ENCODE results near the gene SMKR1.
"Not testable (repeated sequence)": the region's sequence is repeated elsewhere in the genome, so short reads cannot be mapped to it uniquely, and the experiment has no call there.

SMKR1 gene

DNA sequence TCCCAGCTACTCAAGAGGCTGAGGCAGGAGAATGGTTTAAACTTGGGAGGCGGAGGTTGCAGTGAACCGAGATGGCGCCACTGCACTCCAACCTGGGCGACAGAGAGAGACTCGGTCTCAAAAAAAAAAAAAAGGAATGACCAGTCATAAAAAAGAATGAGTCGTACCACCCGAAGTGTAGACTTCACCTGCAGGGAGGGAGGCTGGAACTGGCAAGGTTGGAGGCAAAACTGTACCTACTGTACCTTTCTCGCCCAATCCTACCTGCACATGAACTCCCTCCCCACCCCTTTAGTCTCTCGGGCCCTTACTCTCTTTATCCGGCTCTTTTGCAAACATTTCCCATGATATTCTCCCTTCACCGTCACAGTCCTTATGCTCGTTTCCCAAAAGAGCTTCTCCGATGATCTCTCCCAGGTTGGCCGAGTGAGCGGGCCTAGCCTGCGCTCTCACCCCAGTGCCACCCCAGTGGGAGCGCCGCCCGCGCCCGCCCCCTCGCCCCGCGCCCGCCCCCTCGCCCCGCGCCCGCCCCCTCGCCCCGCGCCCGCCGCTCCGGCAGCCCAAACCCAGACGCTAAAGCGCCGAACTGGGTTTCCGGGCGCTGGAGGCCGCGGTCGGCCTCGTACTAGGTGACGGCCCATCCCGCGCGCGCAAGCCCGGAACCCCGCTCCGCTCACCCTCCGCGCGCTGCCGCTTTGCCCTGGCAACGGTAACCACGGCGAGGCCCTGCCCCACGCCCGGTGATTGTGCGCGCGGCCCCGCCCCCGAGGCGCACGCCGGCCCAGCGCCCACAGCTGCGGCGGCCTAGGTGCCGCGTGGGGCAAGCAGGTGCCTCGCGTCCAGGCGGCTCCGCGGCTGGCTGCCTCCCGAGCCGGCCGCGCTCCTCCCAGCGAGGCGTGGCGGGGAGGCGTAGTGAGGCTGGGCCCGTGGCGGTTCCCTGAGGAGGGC lies at the start of gene SMKR1:
Gene SMKR1 (plus strand): TSS at position 772 of the 948 bp plus-strand sequence. CDS start 294 bp downstream, outside the sequence.
- peak; percentile 82 to 83 for DNase-seq (ENCODE audit: extremely low read depth in 1 of 2, low read depth in 1 of 2)

GRCh38 chr7:129452589-129453231 lies 49.6 kb upstream of the SMKR1 start:
- no peak for DNase-seq (ENCODE audit: extremely low read depth in 1 of 2, low read depth in 1 of 2)

DNA sequence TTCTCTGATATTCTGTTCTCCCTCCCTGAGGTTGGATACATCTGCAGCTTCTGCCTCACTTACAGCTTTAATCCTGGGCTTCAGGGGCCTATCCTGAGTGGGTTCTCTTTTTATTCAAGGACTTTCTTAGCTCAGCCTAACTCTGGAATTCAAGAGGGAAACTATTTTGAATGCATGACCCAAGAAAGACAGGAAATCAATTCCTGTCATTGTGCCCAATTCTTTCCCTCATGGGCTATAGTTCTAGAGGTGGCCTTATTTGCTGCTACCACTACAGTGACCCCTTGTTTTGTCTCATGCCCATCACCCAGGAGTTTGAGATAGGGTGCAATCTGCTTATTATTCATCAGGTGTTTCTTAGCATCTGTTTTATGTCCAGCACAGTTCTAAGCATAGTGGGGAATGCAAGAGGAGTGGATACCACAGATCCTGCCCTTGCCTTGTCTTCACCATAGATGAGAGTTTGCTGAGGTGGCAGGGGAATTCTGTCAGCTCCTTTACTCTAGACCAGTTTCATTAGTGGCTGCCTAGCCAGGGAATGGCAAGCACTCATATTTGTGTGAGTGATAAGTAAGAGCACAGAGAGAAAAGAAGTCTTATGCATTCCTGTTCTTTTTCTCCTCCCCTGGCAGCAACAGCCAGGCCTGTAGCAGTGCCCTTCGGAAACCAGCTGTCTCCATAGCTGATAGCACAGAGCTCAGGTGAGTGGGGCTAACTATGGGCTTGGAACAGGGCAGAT lies 48.7 kb upstream of the SMKR1 start:
- DNase-seq (ENCODE audit: extremely low read depth in 1 of 2, low read depth in 1 of 2) = no peak

DNA sequence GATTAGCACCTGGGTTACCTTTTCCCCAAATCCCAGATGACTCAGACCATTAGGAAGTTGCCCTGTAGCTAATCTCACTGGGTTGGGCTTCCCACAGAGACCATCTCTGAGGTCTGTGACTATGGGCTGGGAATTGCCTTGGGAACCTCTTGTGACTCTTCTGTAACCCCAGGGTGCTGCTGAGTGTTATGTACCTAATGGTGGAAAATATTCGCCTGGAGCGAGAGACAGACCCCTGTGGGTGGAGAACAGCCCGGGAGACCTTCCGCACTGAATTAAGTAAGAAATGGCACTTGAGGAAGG lies 48.1 kb upstream of the SMKR1 start:
- DNase-seq (ENCODE audit: extremely low read depth in 1 of 2, low read depth in 1 of 2) = no peak

GRCh38 chr7:129456421-129456820 lies 45.9 kb upstream of the SMKR1 start:
- DNase-seq (ENCODE audit: extremely low read depth in 1 of 2, low read depth in 1 of 2) = no peak

- no peak for DNase-seq (ENCODE audit: extremely low read depth in 1 of 2, low read depth in 1 of 2)
These were observed 45.2 kb upstream of the SMKR1 start for GRCh38 chr7:129457101-129457500.

DNA sequence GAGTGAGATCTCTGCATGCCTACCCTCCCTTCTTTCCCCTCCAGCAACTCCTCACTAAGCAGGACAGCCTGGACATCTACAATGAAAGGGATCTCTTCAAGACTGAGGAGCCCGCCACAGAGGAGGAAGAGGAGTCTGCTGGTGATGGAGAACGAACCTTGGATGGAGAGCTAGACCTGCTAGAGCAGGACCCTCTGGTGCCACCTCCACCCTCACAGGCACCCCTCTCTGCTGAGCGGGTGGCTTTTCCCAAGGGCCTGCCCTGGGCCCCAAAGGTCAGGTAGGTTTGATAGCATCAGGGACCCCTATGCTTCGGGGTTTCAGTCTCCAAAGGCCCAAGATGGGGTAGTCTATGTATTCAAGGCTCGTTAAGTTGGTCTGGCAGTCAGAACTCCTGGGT lies 44.2 kb upstream of the SMKR1 start:
- no peak for DNase-seq (ENCODE audit: extremely low read depth in 1 of 2, low read depth in 1 of 2)

GRCh38 chr7:129461809-129462208 lies 40.5 kb upstream of the SMKR1 start:
- DNase-seq (ENCODE audit: extremely low read depth in 1 of 2, low read depth in 1 of 2) = no peak

DNA sequence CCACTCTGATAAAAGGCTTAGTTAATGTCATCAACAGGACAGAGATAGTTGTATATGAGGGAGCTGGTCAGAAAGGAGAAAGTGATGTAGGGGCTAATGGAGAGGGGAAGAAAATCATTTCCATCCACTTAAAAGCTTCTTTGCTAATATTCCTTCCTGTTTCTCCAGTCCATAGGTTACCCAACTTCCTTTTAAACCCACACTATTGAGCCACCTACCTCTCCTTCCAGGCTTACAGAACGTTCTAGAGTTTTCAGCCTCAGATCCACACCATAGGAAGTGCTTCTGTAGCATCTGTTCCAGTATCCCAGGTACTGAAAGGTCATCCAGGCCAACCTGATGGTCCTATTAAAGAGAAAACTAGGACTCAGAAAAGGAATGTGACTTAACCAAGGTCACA lies 39.9 kb upstream of the SMKR1 start:
- no peak for DNase-seq (ENCODE audit: extremely low read depth in 1 of 2, low read depth in 1 of 2)

DNA sequence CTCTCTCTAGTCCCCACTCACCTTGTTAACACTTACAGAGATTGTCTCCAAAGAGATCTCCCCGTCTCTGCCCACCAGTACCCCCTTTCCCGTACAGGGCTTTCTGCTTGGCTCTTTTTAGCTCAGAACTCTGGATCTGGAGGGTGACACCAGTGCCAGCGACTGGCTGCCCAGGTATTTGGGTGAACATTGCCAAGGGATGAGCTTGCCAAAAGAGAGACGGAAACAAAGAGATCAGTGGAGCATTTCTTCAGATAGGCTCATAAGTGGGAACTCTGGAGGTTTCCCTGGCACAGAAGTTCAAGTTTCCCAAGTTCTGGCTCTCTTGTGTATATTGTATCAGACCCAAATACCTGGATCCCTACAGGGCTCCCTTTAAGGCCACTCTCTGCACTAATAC lies 38.1 kb upstream of the SMKR1 start:
- DNase-seq (ENCODE audit: extremely low read depth in 1 of 2, low read depth in 1 of 2) = no peak

DNA sequence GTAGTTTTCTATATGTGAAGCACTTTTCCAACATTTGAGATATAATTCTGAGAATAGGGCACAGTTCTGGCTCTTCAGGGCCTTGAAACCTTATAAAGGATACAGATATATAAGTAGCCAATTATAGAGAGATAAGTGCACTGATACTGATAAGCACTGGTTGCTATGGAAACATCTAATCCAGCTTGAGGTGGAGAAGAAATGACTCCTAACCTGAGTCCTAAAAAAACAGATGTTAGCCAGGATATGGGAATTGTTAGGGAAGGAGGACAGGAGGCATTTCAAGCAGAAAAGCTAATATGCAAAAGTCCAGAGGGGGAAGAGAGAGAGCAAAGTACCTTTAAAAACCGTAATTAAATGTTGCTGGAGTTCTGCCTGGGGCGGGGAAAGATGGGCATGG lies 37.3 kb upstream of the SMKR1 start:
- DNase-seq (ENCODE audit: extremely low read depth in 1 of 2, low read depth in 1 of 2) = no peak

DNA sequence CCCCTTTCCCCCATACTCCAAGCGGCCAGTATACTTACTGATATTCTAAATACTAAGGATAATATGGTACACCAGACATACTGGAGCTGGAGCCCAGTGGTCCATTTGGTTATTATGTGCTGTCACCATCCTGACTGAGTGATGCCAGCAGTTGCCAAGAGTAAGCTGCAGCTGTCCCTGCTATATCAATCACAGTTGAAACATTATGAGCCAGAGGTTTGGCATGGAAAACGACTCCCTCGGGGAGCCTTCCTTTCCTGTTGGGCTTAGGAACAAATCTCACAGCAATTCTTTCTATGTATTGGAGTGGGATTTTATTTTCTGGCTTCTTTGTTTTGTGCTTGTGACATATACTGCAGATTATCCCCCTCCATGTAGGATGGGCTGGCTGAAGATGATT lies 35.5 kb upstream of the SMKR1 start:
- DNase-seq (ENCODE audit: extremely low read depth in 1 of 2, low read depth in 1 of 2) = no peak

GRCh38 chr7:129468087-129468486 lies 34.2 kb upstream of the SMKR1 start:
- DNase-seq (ENCODE audit: extremely low read depth in 1 of 2, low read depth in 1 of 2) = no peak

GRCh38 chr7:129468547-129468946 lies 33.8 kb upstream of the SMKR1 start:
- no peak for DNase-seq (ENCODE audit: extremely low read depth in 1 of 2, low read depth in 1 of 2)

GRCh38 chr7:129469930-129470329 lies 32.4 kb upstream of the SMKR1 start:
- DNase-seq (ENCODE audit: extremely low read depth in 1 of 2, low read depth in 1 of 2) = no peak

DNA sequence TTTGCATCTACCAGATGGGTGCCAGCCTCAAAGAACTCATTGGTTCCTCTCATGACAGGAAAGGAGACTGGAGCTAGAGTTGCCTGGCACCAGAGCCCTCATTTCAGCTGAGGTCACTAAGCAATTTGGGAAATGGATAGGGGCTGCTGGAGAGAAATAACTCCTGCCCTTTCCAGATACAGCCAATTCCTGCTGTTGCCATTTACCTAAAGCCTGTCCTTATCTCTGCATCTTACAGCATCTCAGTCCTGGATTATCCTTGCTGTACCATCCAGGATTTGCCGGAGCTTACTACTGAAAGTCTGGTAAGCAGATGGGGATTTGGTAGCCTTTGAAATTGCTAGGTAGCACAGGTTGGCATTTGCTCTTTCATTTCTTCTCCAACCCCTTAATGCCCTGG lies 31.9 kb upstream of the SMKR1 start:
- no peak for DNase-seq (ENCODE audit: extremely low read depth in 1 of 2, low read depth in 1 of 2)

GRCh38 chr7:129471402-129471827 lies 30.9 kb upstream of the SMKR1 start:
- no peak for DNase-seq (ENCODE audit: extremely low read depth in 1 of 2, low read depth in 1 of 2)

- DNase-seq (ENCODE audit: extremely low read depth in 1 of 2, low read depth in 1 of 2) = not testable (repeated sequence)
These were observed 26.4 kb upstream of the SMKR1 start for GRCh38 chr7:129475931-129476330.

GRCh38 chr7:129476398-129476797 lies 25.9 kb upstream of the SMKR1 start:
- not testable (repeated sequence) for DNase-seq (ENCODE audit: extremely low read depth in 1 of 2, low read depth in 1 of 2)

DNA sequence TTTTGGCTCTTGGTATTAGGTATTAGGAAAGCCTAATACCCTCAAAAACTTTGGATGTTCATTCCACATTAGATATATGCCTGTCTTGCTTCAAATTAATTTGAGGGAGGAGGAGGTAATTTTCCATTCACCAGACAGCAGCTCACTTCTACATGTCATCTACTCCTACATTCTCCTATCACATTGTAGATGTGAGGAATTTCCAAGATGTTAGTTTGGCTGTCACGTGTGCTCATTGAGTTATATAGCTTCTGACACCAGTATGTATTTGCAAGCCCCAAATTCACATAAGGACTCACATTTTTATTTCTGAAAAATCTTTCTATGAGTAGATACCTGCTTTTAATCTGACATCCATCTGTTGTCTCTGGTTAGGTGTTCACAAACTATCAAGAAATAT lies 22.5 kb upstream of the SMKR1 start:
- DNase-seq (ENCODE audit: extremely low read depth in 1 of 2, low read depth in 1 of 2) = no peak

DNA sequence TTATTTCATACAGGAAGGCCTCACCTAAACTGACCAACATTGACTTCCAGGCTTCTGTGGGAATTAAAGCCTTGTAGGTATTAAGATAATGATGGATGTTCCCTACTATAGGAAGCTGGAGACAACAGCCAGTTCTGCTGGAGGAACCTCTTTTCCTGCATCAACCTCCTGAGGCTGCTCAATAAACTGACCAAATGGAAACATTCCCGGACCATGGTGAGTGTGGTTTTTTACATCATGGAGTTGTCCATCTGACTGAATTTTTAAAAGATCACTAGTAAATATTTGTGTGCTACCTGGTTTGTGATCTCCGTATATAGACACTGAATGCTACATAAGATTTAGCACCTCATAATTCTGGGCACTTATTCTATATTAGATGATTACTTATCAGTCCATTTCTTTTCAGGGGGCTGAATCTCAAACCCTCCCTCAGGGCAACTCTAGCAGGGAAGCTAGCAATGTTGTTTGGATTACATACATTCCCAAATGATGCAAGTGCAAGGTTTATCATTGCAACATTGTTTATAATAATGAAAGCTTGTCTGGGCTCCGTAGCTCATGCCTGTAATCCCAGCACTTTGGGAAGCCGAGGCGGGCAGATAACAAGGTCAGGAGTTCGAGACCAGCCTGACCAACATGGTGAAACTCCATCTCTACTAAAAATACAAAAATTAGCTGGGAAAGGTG lies 21.5 kb upstream of the SMKR1 start:
- DNase-seq (ENCODE audit: extremely low read depth in 1 of 2, low read depth in 1 of 2) = no peak
